Activated CD8-positive, alpha-beta memory T cell treated with anti-CD3 and anti-CD28 coated beads, Interleukin-2, amount 10 ng/mL, durations not matched to agents 7 days and 5 days (primary cell): ENCODE data around the gene TIFAB. TPM values are rescaled to one million over a fixed set of nuclear protein-coding genes. Genes with fewer than 3 reads are reported as not detected.

Experiments
- ATAC-seq: fragments of 150-1000 bp; cut with Tn5 transposase; one replicate; pipeline ENCODE4 v1.10.0; 2021; ENCODE audit warnings: moderate library complexity
- CTCF ChIA-PET: fragments of 350-600 bp; sonication (Branson Sonifier 250); formaldehyde crosslinking; loops from one replicate; lab custom pipeline; 2021; ENCODE audit warnings: antibody characterized with exemption; lab: Charles Lee
- DNase-seq: peaks from one replicate; pipeline ENCODE4 v3.0.0-alpha.2; 2020
- H3K27ac Mint-ChIP-seq: one replicate; pipeline ENCODE4 v1.8.0; 2021; ENCODE audit warnings: mild to moderate bottlenecking, mixed read lengths
- H3K27me3 Mint-ChIP-seq: one replicate; pipeline ENCODE4 v1.8.0; 2021; ENCODE audit warnings: mixed read lengths
- H3K36me3 Mint-ChIP-seq: one replicate; pipeline ENCODE4 v1.8.0; 2021; ENCODE audit warnings: mild to moderate bottlenecking, mixed read lengths
- H3K4me1 Mint-ChIP-seq: one replicate; pipeline ENCODE4 v1.8.0; 2021; ENCODE audit warnings: mixed read lengths
- H3K4me3 Mint-ChIP-seq: one replicate; pipeline ENCODE4 v1.8.0; 2021; ENCODE audit warnings: mild to moderate bottlenecking, moderate library complexity, mixed read lengths
- H3K9me3 Mint-ChIP-seq: one replicate; pipeline ENCODE4 v1.8.0; 2022; ENCODE audit warnings: low read depth, mixed read lengths
- total RNA-seq, 2 experiments: library from RNA; stranded (reverse); gene quantifications; one replicate each; pipeline ENCODE4 v1.2.3, GENCODE V29; 2021

The TIFAB gene
- total RNA-seq, 2 experiments from 2014 or later, result not detected

DNA sequence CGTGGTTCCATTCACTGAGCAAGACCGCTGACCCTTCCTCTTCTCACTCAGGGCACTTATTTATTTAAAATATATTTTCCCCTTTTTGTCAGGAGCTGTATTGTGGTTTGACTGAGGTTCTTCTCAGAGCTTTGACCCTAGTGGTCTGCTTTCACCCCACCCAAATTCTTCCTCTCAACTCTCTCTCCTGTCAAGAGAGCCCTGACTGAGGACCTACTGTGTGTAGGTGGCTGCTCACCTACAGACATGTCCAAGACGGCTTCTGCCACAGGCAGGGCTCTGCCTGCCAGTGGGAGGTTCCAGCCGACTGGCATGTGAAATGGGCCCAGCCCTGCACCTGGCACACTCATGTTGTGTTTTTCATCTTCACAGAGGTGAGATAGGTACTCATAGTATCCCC, 10.2 kb downstream of the TIFAB start:
- Mint-ChIP-seq H3K27me3 (no peaks in the 10 kb centered on the region), H3K4me1 (no peaks in the 10 kb centered on the region), H3K27ac (no peak overlapping the region), H3K9me3 (no peaks in the 10 kb centered on the region), H3K4me3 (no peak overlapping the region), H3K36me3 (no peaks in the 10 kb centered on the region)
- DNase-seq, result no peak
- no peak for ATAC-seq
- CTCF ChIA-PET, result interaction anchor here (1.4 kb wide), 1 partner anchor 19 kb away, joined by 4 read pairs; no protein-coding TSS in a partner anchor

DNA sequence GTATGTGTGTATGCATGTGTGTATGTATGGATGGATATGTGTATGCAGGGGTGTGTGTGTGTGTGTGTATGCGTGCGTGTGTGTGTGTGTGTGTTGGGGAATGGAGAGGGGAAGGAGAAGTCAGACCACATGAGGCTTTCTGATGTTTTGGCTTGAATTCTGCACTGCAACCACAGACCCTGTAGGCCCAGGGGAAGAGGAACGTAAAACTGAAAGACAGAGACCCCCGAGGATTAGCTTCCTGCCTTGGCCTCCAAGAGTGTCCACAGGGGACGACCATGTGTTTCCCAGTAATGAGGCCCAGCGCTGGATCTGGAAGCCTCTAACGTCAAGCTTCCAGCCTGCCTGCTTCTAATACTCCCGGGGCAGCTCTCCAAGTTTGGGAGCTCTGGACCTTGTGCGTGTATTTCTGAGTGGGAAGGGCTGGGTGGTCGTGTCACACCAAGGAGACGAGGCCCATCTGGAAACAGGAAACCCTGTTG, 10.8 kb downstream of the TIFAB start:
- H3K27me3 Mint-ChIP-seq, result peaks cover under 1% of the 10 kb centered on the region
- peak; percentile 28 for DNase-seq
- H3K36me3 Mint-ChIP-seq, result no peaks in the 10 kb centered on the region
- no peak for ATAC-seq
- no peaks in the 10 kb centered on the region for H3K4me1 Mint-ChIP-seq
- CTCF ChIA-PET, result interaction anchor here (1.4 to 3.3 kb wide), 2 partner anchors 16 to 20 kb away, joined by 4 to 13 read pairs; no protein-coding TSS in a partner anchor
- no peak overlapping the region for H3K4me3 Mint-ChIP-seq
- no peaks in the 10 kb centered on the region for H3K9me3 Mint-ChIP-seq
- H3K27ac Mint-ChIP-seq, result no peak overlapping the region

DNA sequence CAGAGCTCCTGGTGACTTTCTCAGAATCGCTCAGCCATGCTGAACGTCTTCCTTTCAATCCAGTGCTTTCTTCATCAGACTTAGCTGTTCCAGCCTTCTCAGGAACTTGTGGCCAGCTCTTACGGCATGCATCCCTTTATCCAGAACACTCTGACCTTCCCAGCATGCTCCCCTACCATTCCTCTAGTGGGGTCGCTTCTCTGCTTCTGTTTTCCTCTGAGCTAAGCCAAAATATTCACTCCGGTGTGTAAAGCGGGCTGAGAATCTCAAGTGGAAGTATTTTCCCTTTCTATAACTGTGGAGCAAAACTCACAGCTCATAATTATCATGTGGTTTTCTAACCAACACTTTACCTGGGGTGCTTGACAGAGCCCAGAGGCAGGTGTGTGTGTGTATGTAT, 11.2 kb downstream of the TIFAB start:
- ATAC-seq (no peak), DNase-seq (peak; percentile 25)
- CTCF ChIA-PET, result interaction anchor here (1.4 to 3.3 kb wide), 2 partner anchors 16 to 20 kb away, joined by 4 to 13 read pairs; no protein-coding TSS in a partner anchor
- Mint-ChIP-seq H3K9me3 (no peaks in the 10 kb centered on the region), H3K27ac (no peak overlapping the region), H3K4me1 (no peaks in the 10 kb centered on the region), H3K27me3 (peaks cover 5% of the 10 kb centered on the region), H3K4me3 (no peak overlapping the region), H3K36me3 (no peaks in the 10 kb centered on the region)

DNA sequence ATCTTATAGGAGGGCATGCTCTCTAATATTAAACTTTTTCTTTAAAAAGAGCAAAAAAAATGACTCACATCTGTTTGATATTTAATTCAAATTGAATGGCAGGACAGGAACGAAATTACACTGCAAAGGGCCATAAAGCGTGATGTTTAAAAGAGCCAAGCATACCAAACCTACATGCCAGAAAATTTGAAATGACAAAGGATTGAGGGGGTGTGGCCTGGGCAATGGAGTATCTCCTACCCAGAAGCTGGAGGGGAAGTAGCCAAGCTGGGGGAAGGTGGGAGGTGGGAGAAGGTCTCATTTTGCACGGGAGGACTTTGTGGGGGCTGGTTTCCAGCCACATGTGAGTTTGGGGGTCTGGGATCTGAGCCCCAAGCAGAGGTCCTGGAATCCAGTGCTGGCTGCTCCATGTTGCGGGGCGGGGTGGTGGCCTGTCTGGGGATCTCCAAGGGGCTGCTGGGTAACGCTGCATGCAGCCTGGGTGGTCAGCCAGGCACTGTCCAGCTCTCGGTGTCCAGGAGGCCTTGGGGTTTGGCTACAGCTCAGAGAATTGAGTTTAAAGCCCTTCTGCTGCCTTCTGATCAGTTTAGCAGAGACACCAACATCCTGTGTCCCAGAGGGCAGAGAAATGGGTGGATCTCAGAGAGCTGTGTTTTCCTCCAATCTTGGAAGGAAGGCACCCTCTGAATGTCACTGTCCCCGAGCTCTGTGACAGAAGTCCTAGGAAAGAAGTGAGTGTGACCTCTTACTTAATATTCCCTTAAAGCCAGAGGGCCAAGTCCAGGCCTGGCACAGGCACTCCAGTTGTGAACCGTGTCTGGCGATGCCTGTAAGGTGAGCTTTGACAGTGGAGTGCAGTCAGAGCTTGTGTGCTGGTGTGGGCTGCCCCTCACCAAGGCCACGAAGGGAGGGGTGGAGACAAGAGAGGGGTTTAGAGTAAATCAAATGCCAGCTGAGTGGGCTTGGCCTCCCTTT, 12.6 kb downstream of the TIFAB start:
- Mint-ChIP-seq H3K4me3 (no peak overlapping the region), H3K27ac (no peak overlapping the region), H3K36me3 (no peaks in the 10 kb centered on the region), H3K4me1 (no peaks in the 10 kb centered on the region), H3K9me3 (no peaks in the 10 kb centered on the region), H3K27me3 (peaks cover 9% of the 10 kb centered on the region)
- ATAC-seq, result no peak
- CTCF ChIA-PET, result interaction anchor here (0.7 to 3.3 kb wide), 6 partner anchors 11 to 127 kb away, joined by 3 to 13 read pairs (median 4); no protein-coding TSS in a partner anchor
- DNase-seq, result peak; percentile 34

DNA sequence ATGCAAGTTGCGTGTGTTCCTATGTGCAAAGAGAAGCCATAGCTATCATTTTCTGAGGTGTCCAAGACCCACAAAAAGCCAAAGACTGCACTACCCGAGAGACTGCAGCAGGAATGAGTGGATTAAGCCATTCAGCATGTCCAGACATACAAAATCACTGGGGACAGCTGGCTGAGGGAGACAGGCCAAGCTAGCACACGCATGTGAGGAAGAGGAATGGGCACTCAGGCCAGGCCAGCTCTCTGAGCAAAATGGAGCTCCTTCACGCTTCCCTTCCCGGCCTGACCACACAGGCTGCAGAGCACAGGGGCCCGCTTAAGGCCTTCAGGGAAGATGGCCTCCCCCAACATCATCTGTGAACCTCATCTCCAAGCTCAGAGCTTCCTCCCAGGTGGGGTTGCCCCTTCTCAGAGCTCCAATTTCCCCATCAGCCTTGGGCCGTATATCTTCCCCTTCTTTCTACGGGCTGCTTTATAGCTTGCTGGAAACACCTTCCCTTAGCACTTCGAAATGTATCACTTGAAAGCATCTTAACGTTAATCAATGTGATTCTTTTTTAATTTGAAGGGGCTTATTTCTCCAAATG, 13.4 kb downstream of the TIFAB start:
- peaks cover 12% of the 10 kb centered on the region for H3K27me3 Mint-ChIP-seq
- no peak overlapping the region for H3K4me3 Mint-ChIP-seq
- ATAC-seq, result no peak
- H3K27ac Mint-ChIP-seq, result no peak overlapping the region
- no peaks in the 10 kb centered on the region for H3K4me1 Mint-ChIP-seq
- H3K36me3 Mint-ChIP-seq, result no peaks in the 10 kb centered on the region
- CTCF ChIA-PET, result interaction anchor here (0.6 to 3.3 kb wide), 5 partner anchors 13 to 191 kb away, joined by 3 to 13 read pairs (median 5); no protein-coding TSS in a partner anchor
- peak; percentile 35 for DNase-seq
- H3K9me3 Mint-ChIP-seq, result no peaks in the 10 kb centered on the region

DNA sequence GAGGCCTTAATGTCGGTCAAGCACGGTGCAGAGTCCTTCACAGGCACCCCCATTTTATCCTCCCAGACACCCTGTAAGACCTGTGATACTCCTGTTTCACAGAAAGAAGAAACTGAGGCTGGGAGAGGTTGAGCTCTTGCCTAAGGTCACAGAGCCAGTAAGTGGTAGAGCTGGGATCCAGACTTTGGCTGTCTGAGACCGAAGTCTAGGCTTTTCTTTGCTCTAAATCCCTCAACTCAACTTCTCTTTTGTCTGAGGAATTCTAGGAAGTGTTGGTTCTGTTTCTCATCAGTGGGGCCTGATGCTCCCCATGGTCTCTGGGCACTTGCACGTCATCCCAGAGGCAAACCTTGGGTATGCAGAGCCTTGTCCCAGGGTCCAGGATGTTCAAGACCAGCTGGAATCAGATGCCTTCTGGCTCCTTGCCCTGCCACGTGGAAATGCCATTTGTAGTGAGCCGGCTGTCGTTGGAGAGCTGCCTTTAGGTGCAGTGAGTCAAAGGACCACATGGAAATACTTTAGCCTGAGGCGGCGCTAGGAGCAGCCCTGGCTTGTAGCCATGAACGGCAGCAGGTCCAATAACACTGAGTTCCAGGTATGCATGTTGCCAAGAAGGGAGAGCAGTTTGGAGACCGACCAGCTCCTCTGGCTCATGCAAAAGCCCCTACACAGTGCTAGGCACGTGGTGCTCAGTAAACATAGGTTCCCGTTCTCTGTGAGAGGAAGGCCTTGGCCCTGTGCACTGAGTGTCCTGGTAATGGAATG, 14.2 kb downstream of the TIFAB start:
- Mint-ChIP-seq H3K27ac (no peak overlapping the region), H3K36me3 (no peaks in the 10 kb centered on the region), H3K9me3 (no peaks in the 10 kb centered on the region), H3K4me3 (no peak overlapping the region), H3K27me3 (peaks cover 14% of the 10 kb centered on the region), H3K4me1 (no peaks in the 10 kb centered on the region)
- ATAC-seq, result no peak
- peak; percentile 36 for DNase-seq
- CTCF ChIA-PET, result interaction anchor here (0.6 to 2.7 kb wide), 3 partner anchors 12 to 192 kb away, joined by 5 to 7 read pairs (median 5); no protein-coding TSS in a partner anchor

DNA sequence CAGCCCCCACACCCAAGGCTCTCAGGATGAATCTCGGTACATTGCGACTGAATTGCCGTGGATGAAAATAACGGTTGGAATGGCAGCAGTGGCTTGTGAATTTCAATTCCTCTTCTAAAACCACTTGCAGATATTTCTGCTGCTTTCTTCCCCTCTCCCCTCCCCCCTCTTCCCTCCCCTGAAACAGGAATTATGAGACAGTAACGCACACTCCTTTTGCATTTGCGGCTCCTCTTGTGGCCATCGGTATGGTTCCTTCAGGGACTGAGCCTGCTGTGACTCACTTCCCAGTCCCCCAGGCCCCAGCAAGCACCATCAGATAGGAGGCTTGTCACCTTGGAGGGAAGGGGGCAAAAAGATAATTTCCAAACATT, 14.7 kb downstream of the TIFAB start:
- no peak overlapping the region for H3K27ac Mint-ChIP-seq
- no peak for ATAC-seq
- CTCF ChIA-PET, result interaction anchor here (2.7 kb wide), 1 partner anchor 129 kb away, joined by 7 read pairs; no protein-coding TSS in a partner anchor

DNA sequence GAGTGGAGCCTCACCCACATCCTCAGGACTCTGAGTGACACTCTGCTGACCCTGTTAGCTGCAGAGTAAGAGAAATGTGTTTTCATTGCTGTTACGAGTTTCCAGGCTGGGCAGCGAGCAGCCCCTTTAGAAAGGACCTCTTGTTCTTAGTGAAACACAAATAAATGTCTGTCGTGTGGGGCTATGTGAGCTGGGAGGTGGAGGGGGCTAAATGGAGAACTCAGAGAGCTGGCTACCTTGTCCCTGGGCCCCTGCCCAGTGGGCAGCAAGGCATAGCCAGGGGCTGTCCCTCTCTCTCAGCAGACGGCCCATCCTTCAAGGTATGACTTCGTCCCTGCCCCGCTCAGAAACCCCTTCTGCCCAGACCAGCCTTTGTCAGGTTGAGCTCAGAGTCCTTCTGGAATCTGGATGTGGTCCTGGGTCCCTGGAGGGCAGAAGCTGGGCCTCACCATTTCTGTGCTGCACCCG, 15.2 kb downstream of the TIFAB start:
- CTCF ChIA-PET, result interaction anchor here (2.0 to 2.9 kb wide), 2 partner anchors 11 to 21 kb away, joined by 6 to 10 read pairs; no protein-coding TSS in a partner anchor
- Mint-ChIP-seq H3K9me3 (no peaks in the 10 kb centered on the region), H3K27me3 (peaks cover 14% of the 10 kb centered on the region), H3K27ac (no peak overlapping the region), H3K4me3 (no peak overlapping the region), H3K4me1 (no peaks in the 10 kb centered on the region), H3K36me3 (no peaks in the 10 kb centered on the region)
- peak; percentile 25 for DNase-seq
- no peak for ATAC-seq

More for the DNA sequence above, 14.7 kb downstream of the TIFAB start:
- H3K4me1 Mint-ChIP-seq, result no peaks in the 10 kb centered on the region
- H3K36me3 Mint-ChIP-seq, result no peaks in the 10 kb centered on the region
- peaks cover 14% of the 10 kb centered on the region for H3K27me3 Mint-ChIP-seq
- H3K4me3 Mint-ChIP-seq, result no peak overlapping the region
- DNase-seq, result peak; percentile 19
- H3K9me3 Mint-ChIP-seq, result no peaks in the 10 kb centered on the region

DNA sequence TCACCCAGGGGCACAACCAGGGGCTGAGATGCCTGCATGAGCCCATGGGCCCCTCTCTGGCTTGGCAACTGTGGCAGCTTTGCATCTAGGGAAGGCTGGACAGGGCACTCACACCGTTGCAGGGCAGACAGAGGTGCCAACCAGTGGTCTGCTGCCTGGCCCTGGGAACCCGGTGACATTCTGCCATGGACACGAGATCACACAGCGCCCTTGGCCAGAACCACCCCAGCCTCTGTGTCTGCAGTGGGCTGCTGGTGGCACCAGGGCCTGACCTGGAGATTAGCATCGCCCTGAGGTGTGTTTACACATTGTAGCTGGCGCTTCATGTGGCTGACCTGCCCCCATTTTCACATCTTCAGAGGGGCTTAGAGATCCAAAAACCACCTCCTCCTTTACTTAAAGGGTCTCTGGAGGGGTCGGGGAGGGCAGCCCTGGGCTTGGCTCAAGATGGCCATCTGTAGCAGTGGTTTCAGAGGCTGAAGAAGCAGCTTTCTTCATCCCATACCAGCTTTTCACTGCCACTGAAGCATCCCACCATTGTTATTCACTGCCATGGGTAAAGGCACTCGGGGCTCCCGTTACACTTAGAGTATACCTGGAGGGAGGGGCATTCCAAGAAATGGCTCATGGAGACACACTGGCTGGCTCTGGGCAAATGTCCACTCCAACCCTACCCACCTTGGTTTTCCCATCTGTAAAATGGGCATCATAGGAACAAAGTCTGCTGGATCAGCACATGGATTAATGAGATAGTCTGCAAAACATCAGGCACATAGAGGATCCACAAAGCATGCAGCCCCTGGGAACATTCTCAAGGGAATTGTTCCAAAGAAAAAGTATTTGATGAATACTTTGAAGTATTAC, 16.5 kb downstream of the TIFAB start:
- Mint-ChIP-seq H3K27ac (no peak overlapping the region), H3K4me3 (no peak overlapping the region), H3K27me3 (peaks cover 17% of the 10 kb centered on the region), H3K36me3 (no peaks in the 10 kb centered on the region), H3K9me3 (no peaks in the 10 kb centered on the region), H3K4me1 (no peaks in the 10 kb centered on the region)
- ATAC-seq (no peak), DNase-seq (no peak)
- CTCF ChIA-PET, result interaction anchor here (2.0 to 2.9 kb wide), 2 partner anchors 10 to 22 kb away, joined by 6 to 10 read pairs; no protein-coding TSS in a partner anchor

DNA sequence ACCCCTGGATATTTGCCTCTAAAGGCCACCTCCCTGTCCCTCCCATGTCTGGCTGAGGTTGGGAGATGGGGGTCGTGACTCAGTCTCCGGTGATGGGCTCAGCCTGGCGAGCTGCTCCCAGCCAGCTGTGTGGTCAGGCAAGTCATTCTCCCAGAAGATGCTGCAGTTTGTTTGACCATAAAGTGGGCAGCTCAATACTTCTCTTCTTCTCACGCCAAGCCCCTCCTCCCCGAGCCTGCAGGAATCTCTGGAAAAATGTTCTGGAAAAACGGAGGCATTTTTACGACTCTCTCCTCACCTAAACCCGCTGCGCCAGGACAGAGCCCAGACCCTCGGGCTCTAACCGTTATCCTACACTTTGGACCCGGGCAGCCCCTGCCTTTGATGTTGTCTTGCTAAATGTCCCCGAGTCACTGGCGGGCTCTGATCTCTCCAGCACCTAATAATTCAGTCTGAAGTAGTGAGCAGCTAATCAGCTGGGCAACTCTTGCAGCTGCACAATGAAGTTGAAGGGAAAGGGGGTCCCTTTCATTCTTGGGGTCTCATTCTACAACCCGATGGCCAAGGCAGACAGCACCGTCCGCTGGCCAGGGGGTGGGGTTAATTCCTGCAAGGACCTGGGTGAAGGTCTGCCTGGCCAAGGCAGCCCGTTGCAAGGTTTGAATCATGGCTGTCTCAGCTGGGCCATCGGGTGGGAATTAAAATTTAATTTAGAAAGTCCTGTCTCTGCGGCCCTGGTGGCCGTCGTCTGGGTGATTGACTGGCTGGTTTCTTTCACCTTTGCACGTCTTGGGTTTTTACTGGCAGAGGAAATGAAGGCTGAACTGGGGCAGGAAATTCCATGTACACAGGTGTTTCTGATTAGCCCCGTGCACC, 17.3 kb downstream of the TIFAB start:
- DNase-seq (no peak), ATAC-seq (no peak)
- Mint-ChIP-seq H3K9me3 (no peaks in the 10 kb centered on the region), H3K27ac (no peak overlapping the region), H3K36me3 (no peaks in the 10 kb centered on the region), H3K4me3 (no peak overlapping the region), H3K27me3 (peaks cover 25% of the 10 kb centered on the region), H3K4me1 (no peaks in the 10 kb centered on the region)
- CTCF ChIA-PET, result interaction anchor here (2.0 to 2.9 kb wide), 2 partner anchors 9 to 23 kb away, joined by 6 to 10 read pairs; no protein-coding TSS in a partner anchor
